Muscle layer of duodenum (tissue), 2 donors: ENCODE data around the gene SLC47A2.
A peak's percentile ranks its signal among the peaks of the same experiment; 100 is the strongest.

Experiments
- H3K27ac ChIP-seq: one replicate; pipeline ENCODE4 v1.7.0; 2013; ENCODE audit warnings: mild to moderate bottlenecking, low read length
- H3K27me3 ChIP-seq: one replicate; pipeline ENCODE4 v1.7.0; 2013; ENCODE audit warnings: low read depth, mild to moderate bottlenecking, control low read depth, low read length
- H3K36me3 ChIP-seq, 2 donors: one replicate each; pipeline ENCODE4 v1.7.0; 2013; ENCODE audit warnings: low read length in 2 of 2, control low read depth in 1 of 2, mild to moderate bottlenecking in 1 of 2; ENCODE audit not compliant: insufficient read depth in 2 of 2, control insufficient read depth in 1 of 2
- H3K4me1 ChIP-seq, 2 donors: one replicate each; pipeline ENCODE4 v1.7.0; 2013; ENCODE audit warnings: low read length in 2 of 2, mild to moderate bottlenecking in 2 of 2, control low read depth in 1 of 2, moderate library complexity in 1 of 2; ENCODE audit not compliant: insufficient read depth in 2 of 2, control insufficient read depth in 1 of 2
- H3K4me3 ChIP-seq, 2 donors: one replicate each; pipeline ENCODE4 v1.7.0; 2013; ENCODE audit warnings: low read length in 2 of 2, low read depth in 1 of 2, mild to moderate bottlenecking in 1 of 2
- H3K9me3 ChIP-seq, 2 donors: one replicate each; pipeline ENCODE4 v1.7.0; 2013; ENCODE audit warnings: low read length in 2 of 2, control low read depth in 1 of 2, mild to moderate bottlenecking in 1 of 2; ENCODE audit not compliant: control insufficient read depth in 1 of 2
- donor health status: healthy.

SLC47A2 gene

DNA sequence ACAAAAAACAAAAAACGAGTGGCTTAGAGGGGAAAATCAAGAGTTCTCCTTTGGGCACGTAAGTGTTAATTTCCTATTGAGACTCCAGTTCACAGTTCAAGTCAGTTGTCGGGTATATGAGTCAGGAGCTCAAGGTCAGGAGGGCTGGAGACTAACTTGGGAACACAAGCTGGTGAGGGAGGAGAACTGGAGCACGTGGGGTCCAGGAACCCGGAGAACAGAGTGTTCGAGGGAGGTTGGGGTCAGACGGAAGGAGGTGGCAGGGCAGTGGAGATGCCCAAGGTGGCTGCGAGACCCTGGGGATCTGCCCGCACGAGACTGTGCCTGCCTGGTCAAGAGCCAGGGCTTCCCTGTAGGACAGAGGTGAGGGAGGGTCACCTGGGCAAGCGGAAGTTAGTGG lies 19.7 kb upstream of the SLC47A2 start:
- Histone ChIP-seq H3K27ac (no peak overlapping the region), H3K4me3 (no peak overlapping the region), H3K9me3 (no peaks in the 10 kb centered on the region), H3K36me3 (no peaks in the 10 kb centered on the region), H3K27me3 (no peaks in the 10 kb centered on the region), H3K4me1 (no peaks in the 10 kb centered on the region)

DNA sequence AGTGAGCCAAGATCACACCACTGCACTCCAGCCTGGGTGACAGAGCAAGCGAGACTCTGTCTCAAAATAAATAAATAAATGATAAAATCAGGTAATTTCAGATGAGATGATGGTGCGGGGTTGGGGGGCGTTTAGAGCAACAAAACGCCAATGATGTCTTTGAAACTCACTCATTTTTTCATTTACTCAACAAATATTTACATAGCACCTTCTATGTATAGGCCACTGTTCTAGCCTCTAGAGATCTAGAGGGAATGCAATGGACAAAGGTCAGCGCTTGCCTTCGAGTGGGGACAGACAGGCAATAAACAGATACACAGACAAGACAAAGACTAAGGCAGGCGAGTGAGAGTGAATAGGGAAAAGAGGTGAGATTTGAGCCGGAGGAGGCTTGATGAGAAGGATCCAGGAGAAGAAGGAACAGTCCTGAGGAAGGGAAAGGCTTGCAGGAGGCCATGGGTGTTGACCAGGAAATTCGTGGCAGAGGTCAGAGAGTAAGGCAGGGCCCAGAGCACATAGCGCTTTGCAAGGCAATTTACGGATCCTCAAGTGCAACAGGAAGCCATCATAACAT lies 17.7 kb upstream of the SLC47A2 start:
- Histone ChIP-seq H3K27me3 (no peaks in the 10 kb centered on the region), H3K9me3 (no peaks in the 10 kb centered on the region), H3K36me3 (no peaks in the 10 kb centered on the region), H3K4me1 (no peaks in the 10 kb centered on the region), H3K4me3 (no peak overlapping the region), H3K27ac (no peak overlapping the region)

DNA sequence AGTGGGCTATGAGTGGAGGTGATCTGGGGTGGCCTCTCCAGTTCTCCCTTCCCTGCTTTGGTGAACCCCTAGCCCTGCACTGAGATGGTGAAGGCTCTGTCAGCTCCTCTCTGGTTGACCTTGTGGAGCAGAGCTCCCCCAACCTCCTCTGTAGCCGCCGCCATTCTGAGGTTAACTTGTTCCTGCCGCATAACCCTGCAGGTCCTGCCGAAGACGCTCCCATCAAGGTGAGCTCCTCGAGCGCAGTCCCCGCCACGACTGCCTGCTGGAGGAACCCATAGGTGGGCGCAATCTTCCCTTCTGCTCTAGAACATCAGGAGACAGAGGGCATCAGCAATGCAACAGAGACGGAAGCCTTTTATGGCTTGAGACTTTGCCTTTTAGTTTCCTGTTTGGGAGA lies 15.2 kb upstream of the SLC47A2 start:
- no peak overlapping the region for H3K27ac ChIP-seq
- peaks cover 12 to 14% of the 10 kb centered on the region in 2 donors for H3K4me1 ChIP-seq
- H3K9me3 ChIP-seq: no peaks in the 10 kb centered on the region
- H3K4me3 ChIP-seq: no peak overlapping the region
- H3K27me3 ChIP-seq: no peaks in the 10 kb centered on the region
- H3K36me3 ChIP-seq: peaks cover 0 to 3% of the 10 kb centered on the region in 2 donors

- Histone ChIP-seq H3K4me3 (no peak overlapping the region), H3K9me3 (no peaks in the 10 kb centered on the region), H3K27me3 (no peaks in the 10 kb centered on the region), H3K27ac (no peak overlapping the region), H3K36me3 (peaks cover 0 to 3% of the 10 kb centered on the region in 2 donors), H3K4me1 (peaks cover 12 to 14% of the 10 kb centered on the region in 2 donors)
These were observed 14.5 kb upstream of the SLC47A2 start for GRCh38 chr17:19730843-19731242.

GRCh38 chr17:19729900-19730299 lies 13.5 kb upstream of the SLC47A2 start:
- peaks cover 0 to 3% of the 10 kb centered on the region in 2 donors for H3K36me3 ChIP-seq
- H3K4me1 ChIP-seq: peaks cover 12 to 14% of the 10 kb centered on the region in 2 donors
- no peak overlapping the region for H3K4me3 ChIP-seq
- no peaks in the 10 kb centered on the region for H3K27me3 ChIP-seq
- H3K27ac ChIP-seq: no peak overlapping the region
- H3K9me3 ChIP-seq: no peaks in the 10 kb centered on the region

GRCh38 chr17:19728084-19728495 lies 11.7 kb upstream of the SLC47A2 start:
- Histone ChIP-seq H3K27me3 (no peaks in the 10 kb centered on the region), H3K4me3 (peak overlapping the region in 1 of 2 donors; percentile 23), H3K36me3 (peaks cover 0 to 3% of the 10 kb centered on the region in 2 donors), H3K27ac (peak overlapping the region; percentile 90), H3K9me3 (no peaks in the 10 kb centered on the region), H3K4me1 (peaks cover 12 to 14% of the 10 kb centered on the region in 2 donors)

GRCh38 chr17:19727501-19728078 lies 11.2 kb upstream of the SLC47A2 start:
- peak overlapping the region; percentile 90 for H3K27ac ChIP-seq
- peaks cover 12 to 14% of the 10 kb centered on the region in 2 donors for H3K4me1 ChIP-seq
- H3K4me3 ChIP-seq: peak overlapping the region in 1 of 2 donors; percentile 23

GRCh38 chr17:19726631-19727376 lies 10.4 kb upstream of the SLC47A2 start:
- H3K27ac ChIP-seq: peak overlapping the region; percentile 87

More at GRCh38 chr17:19727501-19728078, 11.2 kb upstream of the SLC47A2 start:
- peaks cover 0 to 3% of the 10 kb centered on the region in 2 donors for H3K36me3 ChIP-seq
- no peaks in the 10 kb centered on the region for H3K27me3 ChIP-seq
- no peaks in the 10 kb centered on the region for H3K9me3 ChIP-seq

GRCh38 chr17:19725486-19725885 lies 9.1 kb upstream of the SLC47A2 start:
- Histone ChIP-seq H3K4me3 (no peak overlapping the region), H3K27me3 (no peaks in the 10 kb centered on the region), H3K4me1 (peaks cover 12 to 17% of the 10 kb centered on the region in 2 donors), H3K36me3 (peaks cover 0 to 3% of the 10 kb centered on the region in 2 donors), H3K27ac (no peak overlapping the region), H3K9me3 (no peaks in the 10 kb centered on the region)

More at GRCh38 chr17:19726631-19727376, 10.4 kb upstream of the SLC47A2 start:
- H3K9me3 ChIP-seq: no peaks in the 10 kb centered on the region
- H3K27me3 ChIP-seq: no peaks in the 10 kb centered on the region
- peaks cover 0 to 3% of the 10 kb centered on the region in 2 donors for H3K36me3 ChIP-seq
- H3K4me3 ChIP-seq: peak overlapping the region in 1 of 2 donors; percentile 23
- peaks cover 12 to 14% of the 10 kb centered on the region in 2 donors for H3K4me1 ChIP-seq

DNA sequence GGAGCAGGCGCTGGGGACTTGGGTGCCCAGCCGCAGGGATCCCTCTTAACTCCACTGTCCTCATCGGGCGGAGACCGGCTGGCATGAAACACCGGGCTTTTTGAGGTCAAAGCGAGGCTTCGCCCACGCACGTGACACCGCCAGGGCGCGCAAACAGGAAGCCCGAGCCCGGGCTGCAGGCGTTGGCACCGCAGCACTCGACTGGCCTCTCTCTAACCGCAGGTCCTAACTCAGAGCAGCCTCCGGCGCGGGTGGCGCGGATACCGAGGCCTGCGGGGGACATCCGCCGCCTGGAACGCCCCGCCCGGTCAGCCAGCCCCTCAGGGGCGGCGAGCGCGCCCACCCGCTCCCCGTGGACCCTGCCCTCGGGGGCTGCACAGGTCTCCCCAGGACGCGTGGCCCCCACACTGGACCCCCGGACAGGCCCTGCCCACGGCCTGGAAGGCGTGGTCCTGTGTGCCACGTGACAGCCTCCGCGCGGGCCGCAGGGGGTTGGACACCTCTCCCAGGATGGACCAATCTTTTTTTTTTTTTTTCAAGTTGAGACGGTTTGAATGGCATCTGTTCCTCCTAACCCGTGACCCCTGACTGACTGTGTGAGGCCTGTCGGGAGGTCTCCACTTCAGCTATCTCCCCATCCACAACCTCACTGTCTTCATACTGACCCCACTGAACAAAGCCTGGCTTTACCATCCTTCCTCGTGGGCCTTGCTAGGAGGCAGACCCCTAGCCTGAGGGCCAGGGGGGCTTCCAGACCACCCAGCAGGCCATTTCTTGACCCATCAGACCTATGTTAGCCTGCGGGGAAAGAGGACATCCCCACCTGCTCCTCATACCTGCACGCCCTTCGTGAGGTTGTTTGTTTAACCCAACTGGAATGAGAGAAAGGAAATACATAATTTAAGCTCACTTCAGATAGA lies 8.4 kb upstream of the SLC47A2 start:
- Histone ChIP-seq H3K4me1 (peaks cover 12 to 20% of the 10 kb centered on the region in 2 donors), H3K27ac (no peak overlapping the region), H3K36me3 (peaks cover 0 to 3% of the 10 kb centered on the region in 2 donors), H3K9me3 (no peaks in the 10 kb centered on the region), H3K4me3 (peak overlapping the region in 1 of 2 donors; percentile 54), H3K27me3 (no peaks in the 10 kb centered on the region)
